Upper lobe of left lung (tissue), 4 donors: ENCODE measurements around the gene APLF.

Experiments used
- CTCF ChIP-seq, 6 experiments: fragments of 450-650 bp in 4 of 6; fragments of 200-600 bp in 2 of 6; sonication (generic) in 2 of 6; IDR thresholded peaks; one replicate each; pipeline ENCODE4 v1.5.1; 2016 to 2019; ENCODE audit warnings: antibody characterized with exemption in 6 of 6
- EP300 ChIP-seq, 4 donors: sonication (generic); formaldehyde crosslinking; IDR thresholded peaks; one replicate each; pipeline ENCODE4 v1.5.1; 2017; ENCODE audit warnings: antibody characterized with exemption in 4 of 4, control low read depth in 2 of 4
- POLR2A ChIP-seq, 4 donors: fragments of 450-650 bp; IDR thresholded peaks; one replicate each; pipeline ENCODE4 v1.5.1; 2016 to 2017; ENCODE audit warnings: antibody characterized with exemption in 4 of 4, mild to moderate bottlenecking in 2 of 4
- POLR2AphosphoS5 ChIP-seq, 2 donors: sonication (generic); formaldehyde crosslinking; IDR thresholded peaks; one replicate each; pipeline ENCODE4 v1.5.1; 2017; ENCODE audit warnings: antibody characterized with exemption in 2 of 2

DNA sequence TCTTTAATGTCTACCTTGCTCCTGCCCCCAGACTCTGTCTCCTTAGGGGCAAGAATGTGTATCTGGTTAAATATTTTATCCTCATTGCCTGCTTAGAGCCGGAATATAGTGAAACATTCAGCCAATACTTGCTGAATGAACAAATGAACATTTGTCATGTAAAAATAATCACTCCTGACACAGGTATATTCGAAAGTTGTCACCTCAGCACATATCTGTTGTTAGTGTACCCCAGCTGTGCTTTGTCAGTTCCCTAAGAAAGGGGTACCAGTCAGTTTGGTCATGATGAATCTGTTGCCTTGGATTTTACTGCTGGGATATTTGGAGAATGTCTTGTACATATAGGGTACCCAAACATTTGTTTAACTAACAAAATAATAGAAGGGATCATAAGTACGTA is 99.0 kb downstream of the APLF start:
- TF ChIP-seq CTCF (IDR thresholded peaks at IDR 0.05) = no peak
- TF ChIP-seq POLR2AphosphoS5 (IDR thresholded peaks at IDR 0.05) = no peak
- no peak for TF ChIP-seq EP300 (IDR thresholded peaks at IDR 0.05)
- no peak for TF ChIP-seq POLR2A (IDR thresholded peaks at IDR 0.05)
